HK-2 (cell line): ENCODE measurements around the gene TIMM17B.

Experiments used
- DNase-seq: peaks from one replicate; pipeline ENCODE4 v3.0.0-alpha.2; 2018; ENCODE audit not compliant: unreplicated experiment

Gene TIMM17B

GRCh38 chrX:48918643-48919340 lies 21.2 kb upstream of the TIMM17B start, which contains the start of gene PIM2:
PIM2 (minus strand) TSS chrX:48919024; CDS start chrX:48918834, 190 bp downstream.
- DNase-seq, result peak; percentile 91

GRCh38 chrX:48918301-48918642 lies 20.7 kb upstream of the TIMM17B start:
- DNase-seq, result peak; percentile 32

- peak; percentile 90 for DNase-seq
Observed at GRCh38 chrX:48917139-48918001, 19.8 kb upstream of the TIMM17B start.

GRCh38 chrX:48914593-48915493 lies 17.3 kb upstream of the TIMM17B start:
- DNase-seq, result no peak

GRCh38 chrX:48913605-48914366 lies 16.2 kb upstream of the TIMM17B start:
- no peak for DNase-seq

- peak; percentile 83 for DNase-seq
Observed at GRCh38 chrX:48911412-48912182, 14.0 kb upstream of the TIMM17B start, which contains the start of gene SLC35A2. SLC35A2 (minus strand) TSS chrX:48911646; CDS start chrX:48911636, 10 bp downstream.

- DNase-seq, result no peak
Observed at GRCh38 chrX:48910926-48911411, 13.4 kb upstream of the TIMM17B start.

- no peak for DNase-seq
Observed at GRCh38 chrX:48909703-48910294, 12.2 kb upstream of the TIMM17B start.

- DNase-seq, result no peak
Observed at GRCh38 chrX:48908600-48908999, 11.0 kb upstream of the TIMM17B start.

- DNase-seq, result no peak
Observed at GRCh38 chrX:48905090-48905790, 7.7 kb upstream of the TIMM17B start.

- no peak for DNase-seq
Observed at GRCh38 chrX:48904626-48905025, 7.1 kb upstream of the TIMM17B start.

GRCh38 chrX:48904180-48904579 lies 6.6 kb upstream of the TIMM17B start:
- no peak for DNase-seq

GRCh38 chrX:48903290-48903689 lies 5.7 kb upstream of the TIMM17B start:
- no peak for DNase-seq

- DNase-seq, result no peak
Observed at GRCh38 chrX:48902776-48903175, 5.2 kb upstream of the TIMM17B start.

GRCh38 chrX:48902135-48902534 lies 4.6 kb upstream of the TIMM17B start:
- DNase-seq, result no peak

GRCh38 chrX:48901069-48901468 lies 3.5 kb upstream of the TIMM17B start:
- no peak for DNase-seq

GRCh38 chrX:48899078-48899410 lies 1.5 kb upstream of the TIMM17B start:
- DNase-seq, result no peak

- DNase-seq, result peak; percentile 84
Observed at GRCh38 chrX:48897157-48897624, 377 bp downstream of the TIMM17B start.

GRCh38 chrX:48896611-48897011 lies 957 bp downstream of the TIMM17B start:
- DNase-seq, result no peak
